Stimulated activated CD4-positive, alpha-beta T cell treated with anti-CD3 and anti-CD28 coated beads, Interleukin-2, amount 100 ng/mL, for 24 hours (primary cell): Measurements from ENCODE around the gene SSX2.
"Not testable (repeated sequence)": the region's sequence is repeated elsewhere in the genome, so short reads cannot be mapped to it uniquely, and the experiment has no call there.

Experiments
- DNase-seq, 2 donors: peaks; one replicate each; pipeline ENCODE4 v3.0.0-alpha.2; 2020

Gene SSX2

GRCh38 chrX:52707078-52707477 lies at the start of gene SSX2:
SSX2 (minus strand) TSS chrX:52707178; CDS start chrX:52705749, 1,429 bp downstream.
- DNase-seq = not testable (repeated sequence)

- not testable (repeated sequence) for DNase-seq
Measured at GRCh38 chrX:52750952-52751351, 44.0 kb upstream of the SSX2 start, which contains the start of gene SSX2B. SSX2B (plus strand) TSS chrX:52751252; CDS start chrX:52752681, 1,429 bp downstream.

- DNase-seq = not testable (repeated sequence)
Measured at GRCh38 chrX:52692034-52692433, 14.9 kb downstream of the SSX2 start.

GRCh38 chrX:52662218-52662617 lies 44.8 kb downstream of the SSX2 start:
- not testable (repeated sequence) for DNase-seq

- DNase-seq = not testable (repeated sequence)
Measured at GRCh38 chrX:52655475-52655874, 51.5 kb downstream of the SSX2 start.

- DNase-seq = not testable (repeated sequence)
Measured at GRCh38 chrX:52654800-52655199, 52.2 kb downstream of the SSX2 start, which contains the start of gene SSX7. SSX7 (minus strand) TSS chrX:52654900; CDS start chrX:52653472, 1,428 bp downstream.

- DNase-seq = not testable (repeated sequence)
Measured at GRCh38 chrX:52650676-52651075, 56.3 kb downstream of the SSX2 start.

- DNase-seq = not testable (repeated sequence)
Measured at GRCh38 chrX:52648956-52649355, 58.0 kb downstream of the SSX2 start.
